ENCODE results near the gene GAL3ST1. TPM values are rescaled to one million over a fixed set of nuclear protein-coding genes. Genes with fewer than 3 reads are reported as not detected.
"Not testable (repeated sequence)": the region's sequence is repeated elsewhere in the genome, so short reads cannot be mapped to it uniquely, and the experiment has no call there.

Gene GAL3ST1
- total RNA-seq (11.4 and 13.0 TPM in 2 replicates), polyA plus RNA-seq (17.1 and 25.5 TPM in 2 replicates)

- peaks cover 5% of the 10 kb centered on the region for H3K79me2 ChIP-seq
- peak within 1 kb of the TSS; percentile 95 for H3K4me2 ChIP-seq
- TF ChIP-seq EZH2phosphoT487 (IDR thresholded peaks at IDR 0.05; ENCODE audit: low read depth, severe bottlenecking, unreplicated experiment) = no peak
- TF ChIP-seq CTCF (IDR thresholded peaks at IDR 0.05; ENCODE audit: poor library complexity) = no peak
- TF ChIP-seq EZH2 (IDR thresholded peaks at IDR 0.05; ENCODE audit: borderline replicate concordance) = no peak
- H3K36me3 ChIP-seq (replicated peaks; ENCODE audit: insufficient read depth, low read depth) = no peaks in the 10 kb centered on the region
- WGBS (ENCODE audit: low lambda C conversion rate, missing lambda C conversion rate) = 8% methylated on average over 21 of the region's 75 CpGs
- H3K4me1 ChIP-seq (ENCODE audit: insufficient read depth) = peaks cover 14% of the 10 kb centered on the region
- no peaks in the 10 kb centered on the region for H3K9me2 ChIP-seq (replicated peaks; ENCODE audit: insufficient read depth)
- no peaks in the 10 kb centered on the region for H3K27me3 ChIP-seq
- peak within 1 kb of the TSS; percentile 90 for H3K27ac ChIP-seq
- peak within 1 kb of the TSS; percentile 36 for H3K4me3 ChIP-seq
- DNase-seq (ENCODE audit: low spot score) = peak; percentile 79
- H3K9me3 ChIP-seq (ENCODE audit: low read depth) = no peaks in the 10 kb centered on the region
- H4K20me1 ChIP-seq (ENCODE audit: insufficient read depth, poor library complexity, severe bottlenecking) = no peaks in the 10 kb centered on the region
- H2AFZ ChIP-seq = peak within 1 kb of the TSS; percentile 22
Measured at GRCh38 chr22:30574095-30574981, at the start of gene GAL3ST1. GAL3ST1 (minus strand) TSS chr22:30574665; CDS start chr22:30557392, 17,273 bp downstream.

GRCh38 chr22:30619909-30620308 lies 45.4 kb upstream of the GAL3ST1 start:
- H3K36me3 ChIP-seq (replicated peaks; ENCODE audit: insufficient read depth, low read depth) = not testable (repeated sequence)
- 91% methylated on average over 6 of the region's 6 CpGs for WGBS (ENCODE audit: low lambda C conversion rate, missing lambda C conversion rate)

GRCh38 chr22:30617819-30618218 lies 43.4 kb upstream of the GAL3ST1 start:
- Histone ChIP-seq H3K4me2 (no peak overlapping the region), H3K9me2 (replicated peaks; ENCODE audit: insufficient read depth) (no peaks in the 10 kb centered on the region), H3K27me3 (no peaks in the 10 kb centered on the region), H3K36me3 (replicated peaks; ENCODE audit: insufficient read depth, low read depth) (no peaks in the 10 kb centered on the region), H2AFZ (no peak overlapping the region), H4K20me1 (ENCODE audit: insufficient read depth, poor library complexity, severe bottlenecking) (no peaks in the 10 kb centered on the region), H3K4me1 (ENCODE audit: insufficient read depth) (no peaks in the 10 kb centered on the region), H3K9me3 (ENCODE audit: low read depth) (no peaks in the 10 kb centered on the region), H3K79me2 (no peaks in the 10 kb centered on the region), H3K4me3 (no peak overlapping the region), H3K27ac (no peak overlapping the region)
- no peak for DNase-seq (ENCODE audit: low spot score)
- WGBS (ENCODE audit: low lambda C conversion rate, missing lambda C conversion rate) = 91% methylated on average over 6 of the region's 6 CpGs
- TF ChIP-seq EZH2 (IDR thresholded peaks at IDR 0.05; ENCODE audit: borderline replicate concordance) = no peak
- no peak for TF ChIP-seq CTCF (IDR thresholded peaks at IDR 0.05; ENCODE audit: poor library complexity)
- no peak for TF ChIP-seq EZH2phosphoT487 (IDR thresholded peaks at IDR 0.05; ENCODE audit: low read depth, severe bottlenecking, unreplicated experiment)

More at GRCh38 chr22:30619909-30620308, 45.4 kb upstream of the GAL3ST1 start:
- not testable (repeated sequence) for H3K27ac ChIP-seq; H3K4me2 ChIP-seq; H3K9me2 ChIP-seq (replicated peaks; ENCODE audit: insufficient read depth); H3K79me2 ChIP-seq; DNase-seq (ENCODE audit: low spot score); H3K4me1 ChIP-seq (ENCODE audit: insufficient read depth); H3K4me3 ChIP-seq; H3K27me3 ChIP-seq; H4K20me1 ChIP-seq (ENCODE audit: insufficient read depth, poor library complexity, severe bottlenecking); H2AFZ ChIP-seq; H3K9me3 ChIP-seq (ENCODE audit: low read depth)

- no peak overlapping the region for H3K4me3 ChIP-seq
- DNase-seq (ENCODE audit: low spot score) = no peak
- H3K36me3 ChIP-seq (replicated peaks; ENCODE audit: insufficient read depth, low read depth) = no peaks in the 10 kb centered on the region
- no peak overlapping the region for H3K27ac ChIP-seq
- H3K4me1 ChIP-seq (ENCODE audit: insufficient read depth) = no peaks in the 10 kb centered on the region
- no peaks in the 10 kb centered on the region for H3K79me2 ChIP-seq
- H4K20me1 ChIP-seq (ENCODE audit: insufficient read depth, poor library complexity, severe bottlenecking) = no peaks in the 10 kb centered on the region
- 83% methylated on average over 7 of the region's 7 CpGs for WGBS (ENCODE audit: low lambda C conversion rate, missing lambda C conversion rate)
- H3K27me3 ChIP-seq = no peaks in the 10 kb centered on the region
- no peak for TF ChIP-seq CTCF (IDR thresholded peaks at IDR 0.05; ENCODE audit: poor library complexity)
- no peak for TF ChIP-seq EZH2phosphoT487 (IDR thresholded peaks at IDR 0.05; ENCODE audit: low read depth, severe bottlenecking, unreplicated experiment)
- no peak for TF ChIP-seq EZH2 (IDR thresholded peaks at IDR 0.05; ENCODE audit: borderline replicate concordance)
- no peak overlapping the region for H3K4me2 ChIP-seq
- no peaks in the 10 kb centered on the region for H3K9me2 ChIP-seq (replicated peaks; ENCODE audit: insufficient read depth)
- no peak overlapping the region for H2AFZ ChIP-seq
- H3K9me3 ChIP-seq (ENCODE audit: low read depth) = no peaks in the 10 kb centered on the region
Measured at GRCh38 chr22:30615543-30615954, 41.1 kb upstream of the GAL3ST1 start.
